Metanephros (tissue), 2 donors: ENCODE results near the gene LCTL. TPM values are rescaled to one million over a fixed set of nuclear protein-coding genes. Genes with fewer than 3 reads are reported as not detected.

Experiments
- small RNA-seq: library from RNA; depleted of rRNA; stranded (forward); fragments of <200 nt; gene quantifications from one replicate; pipeline ENCODE3, GENCODE V24; 2014; ENCODE audit warnings: low replicate concordance
- total RNA-seq: library from RNA; depleted of rRNA; stranded (reverse); fragments of >200 nt; gene quantifications from one replicate; pipeline ENCODE4 v1.2.3, GENCODE V29; 2014

Gene LCTL
- total RNA-seq: not detected

GRCh38 chr15:66565741-66566144 is at the start of gene LCTL:
Gene LCTL, minus strand, starts transcription at chr15:66565998. Its CDS starts 633 bp downstream, at chr15:66565365.

GRCh38 chr15:66504563-66505429 is 61.0 kb downstream of the LCTL start, which contains the start of the genes RPL4 and ZWILCH:
Gene RPL4, minus strand, starts transcription at chr15:66504855. Its CDS starts 65 bp downstream, at chr15:66504790.
Gene ZWILCH, plus strand, starts transcription at chr15:66505326. Its CDS starts 13 bp downstream, at chr15:66505339.

Small RNA genes lying within 50 kb of the gene (small RNA-seq; reads per million reads assigned to genes)
- gene RF01159 (not detected), gene SNORD16 (not detected), gene SNORD18A (not detected), gene SNORD18B (not detected), gene SNORD18C (not detected)

Other genes with a start within 250 kb of the LCTL start
- 8.8 TPM for gene TIPIN, start 209.3 kb downstream of the LCTL start, total RNA-seq
- 38.4 TPM for gene MAP2K1, start 179.1 kb downstream of the LCTL start, total RNA-seq
- 15.7 TPM for gene SNAPC5, start 68.2 kb downstream of the LCTL start, total RNA-seq
- gene RPL4, start 61.1 kb downstream of the LCTL start, total RNA-seq: 3,581 TPM
- gene ZWILCH, start 60.7 kb downstream of the LCTL start, total RNA-seq: 12.7 TPM
- gene SMAD6, start 136.2 kb upstream of the LCTL start, total RNA-seq: 52.7 TPM